Tibial artery (tissue), 4 donors: ENCODE measurements around the gene ANGPTL2.
A peak's percentile ranks its signal among the peaks of the same experiment; 100 is the strongest.

Experiments used
- DNase-seq, 2 donors: peaks; one replicate each; pipeline ENCODE4 v3.0.0-alpha.2; 2019
- H3K27ac ChIP-seq, 2 donors: fragments of 200-600 bp; sonication (generic) in 1 of 2; 1 replicate in 1 of 2; 2 replicates in 1 of 2; pipeline ENCODE4 v1.5.1; 2018 to 2019; ENCODE audit warnings: mild to moderate bottlenecking in 1 of 2
- H3K27me3 ChIP-seq, 2 donors: fragments of 200-600 bp; sonication (generic) in 1 of 2; one replicate each; pipeline versions ENCODE4 v1.5.1 to v1.6.0; 2016 to 2019
- H3K36me3 ChIP-seq, 3 donors: fragments of 200-600 bp; sonication (generic) in 2 of 3; one replicate each; pipeline ENCODE4 v1.5.1; 2016 to 2019; ENCODE audit warnings: mild to moderate bottlenecking in 2 of 3
- H3K4me1 ChIP-seq, 4 donors: fragments of 200-600 bp; sonication (generic) in 2 of 4; 1 replicate in 3 of 4; 2 replicates in 1 of 4; pipeline ENCODE4 v1.5.1; 2016 to 2019
- H3K4me3 ChIP-seq, 2 donors: fragments of 200-600 bp; sonication (generic) in 1 of 2; 1 replicate in 1 of 2; 2 replicates in 1 of 2; pipeline ENCODE4 v1.5.1; 2018 to 2019; ENCODE audit warnings: mild to moderate bottlenecking in 2 of 2
- H3K9me3 ChIP-seq, 3 donors: fragments of 200-600 bp; sonication (generic) in 1 of 3; one replicate each; pipeline ENCODE4 v1.5.1; 2016 to 2019
- intact Hi-C: fragments of 100-400 bp; cut with DNase I; formaldehyde crosslinking; loops from one replicate; pipeline ENCODE4 v1.15.0; 2023; ENCODE audit warnings: low total_unique reads
- TF ChIP-seq, protein P1 (sequence below), 2 experiments: fragments of 200-600 bp in 1 of 2; fragments of 450-650 bp in 1 of 2; IDR thresholded peaks; one replicate each; pipeline ENCODE4 v1.5.1; 2017 to 2019; ENCODE audit warnings: antibody characterized with exemption in 2 of 2, mild to moderate bottlenecking in 1 of 2, moderate library complexity in 1 of 2

ANGPTL2 gene

GRCh38 chr9:127049581-127049980 lies 72.9 kb downstream of the ANGPTL2 start:
- Histone ChIP-seq H3K27me3 (no peaks in the 10 kb centered on the region), H3K36me3 (no peaks in the 10 kb centered on the region), H3K4me1 (peaks cover 0 to 22% (median 15%) of the 10 kb centered on the region in 4 donors), H3K27ac (no peak overlapping the region), H3K4me3 (no peak overlapping the region), H3K9me3 (no peaks in the 10 kb centered on the region)
- intact Hi-C loops: no loop called here
- peak in 1 of 2 donors; percentile 43 for DNase-seq
- TF ChIP-seq, protein P1, sequence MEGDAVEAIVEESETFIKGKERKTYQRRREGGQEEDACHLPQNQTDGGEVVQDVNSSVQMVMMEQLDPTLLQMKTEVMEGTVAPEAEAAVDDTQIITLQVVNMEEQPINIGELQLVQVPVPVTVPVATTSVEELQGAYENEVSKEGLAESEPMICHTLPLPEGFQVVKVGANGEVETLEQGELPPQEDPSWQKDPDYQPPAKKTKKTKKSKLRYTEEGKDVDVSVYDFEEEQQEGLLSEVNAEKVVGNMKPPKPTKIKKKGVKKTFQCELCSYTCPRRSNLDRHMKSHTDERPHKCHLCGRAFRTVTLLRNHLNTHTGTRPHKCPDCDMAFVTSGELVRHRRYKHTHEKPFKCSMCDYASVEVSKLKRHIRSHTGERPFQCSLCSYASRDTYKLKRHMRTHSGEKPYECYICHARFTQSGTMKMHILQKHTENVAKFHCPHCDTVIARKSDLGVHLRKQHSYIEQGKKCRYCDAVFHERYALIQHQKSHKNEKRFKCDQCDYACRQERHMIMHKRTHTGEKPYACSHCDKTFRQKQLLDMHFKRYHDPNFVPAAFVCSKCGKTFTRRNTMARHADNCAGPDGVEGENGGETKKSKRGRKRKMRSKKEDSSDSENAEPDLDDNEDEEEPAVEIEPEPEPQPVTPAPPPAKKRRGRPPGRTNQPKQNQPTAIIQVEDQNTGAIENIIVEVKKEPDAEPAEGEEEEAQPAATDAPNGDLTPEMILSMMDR (IDR thresholded peaks at IDR 0.05): no peak

GRCh38 chr9:127049044-127049443 lies 73.4 kb downstream of the ANGPTL2 start:
- Histone ChIP-seq H3K36me3 (no peaks in the 10 kb centered on the region), H3K9me3 (no peaks in the 10 kb centered on the region), H3K4me1 (peaks cover 0 to 17% (median 12%) of the 10 kb centered on the region in 4 donors), H3K27ac (peak overlapping the region; percentile 21 to 47), H3K27me3 (no peaks in the 10 kb centered on the region), H3K4me3 (no peak overlapping the region)
- intact Hi-C loops: no loop called here
- TF ChIP-seq, protein P1 (IDR thresholded peaks at IDR 0.05): peak; percentile 15 to 27
- peak; percentile 63 to 71 for DNase-seq

GRCh38 chr9:127047971-127048370 lies 74.5 kb downstream of the ANGPTL2 start:
- Histone ChIP-seq H3K4me1 (peaks cover 0 to 6% (median 4%) of the 10 kb centered on the region in 4 donors), H3K27ac (peak overlapping the region in 1 of 2 donors; percentile 21), H3K36me3 (no peaks in the 10 kb centered on the region), H3K27me3 (no peaks in the 10 kb centered on the region), H3K4me3 (no peak overlapping the region), H3K9me3 (no peaks in the 10 kb centered on the region)
- peak in 1 of 2 donors; percentile 33 for DNase-seq
- TF ChIP-seq, protein P1 (IDR thresholded peaks at IDR 0.05): no peak
- intact Hi-C loops: no loop called here

DNA sequence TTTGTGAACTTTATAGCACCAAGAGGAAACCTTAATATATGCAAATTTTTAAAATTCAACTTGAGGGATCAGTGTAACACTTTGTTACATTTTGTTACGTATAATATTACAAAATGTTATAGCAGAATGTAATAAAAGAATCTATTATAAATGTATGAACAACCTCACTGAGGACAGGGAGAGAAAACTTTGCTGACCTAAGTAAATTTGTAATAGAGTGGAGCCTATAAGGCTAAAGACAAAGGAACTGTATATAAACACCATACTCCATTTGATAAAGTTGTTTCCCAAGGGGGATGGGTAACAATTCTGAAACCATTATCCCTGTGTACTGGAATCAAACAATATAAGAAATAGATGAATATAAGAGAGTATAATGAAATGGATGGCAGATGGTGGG lies 77.3 kb downstream of the ANGPTL2 start:
- H3K4me1 ChIP-seq: peaks cover 0 to 5% (median 0%) of the 10 kb centered on the region in 4 donors
- no peaks in the 10 kb centered on the region for H3K27me3 ChIP-seq
- TF ChIP-seq, protein P1 (IDR thresholded peaks at IDR 0.05): no peak
- H3K36me3 ChIP-seq: no peaks in the 10 kb centered on the region
- intact Hi-C loops: no loop called here
- no peak overlapping the region for H3K4me3 ChIP-seq
- DNase-seq: no peak
- no peak overlapping the region for H3K27ac ChIP-seq
- H3K9me3 ChIP-seq: no peaks in the 10 kb centered on the region

- Histone ChIP-seq H3K4me3 (no peak overlapping the region), H3K36me3 (no peaks in the 10 kb centered on the region), H3K27me3 (no peaks in the 10 kb centered on the region), H3K9me3 (no peaks in the 10 kb centered on the region), H3K27ac (no peak overlapping the region), H3K4me1 (peaks cover 0 to 19% (median 12%) of the 10 kb centered on the region in 4 donors)
- TF ChIP-seq, protein P1 (IDR thresholded peaks at IDR 0.05): no peak
- intact Hi-C loops: no loop called here
- no peak for DNase-seq
These were observed 82.9 kb downstream of the ANGPTL2 start for GRCh38 chr9:127039492-127039891.

DNA sequence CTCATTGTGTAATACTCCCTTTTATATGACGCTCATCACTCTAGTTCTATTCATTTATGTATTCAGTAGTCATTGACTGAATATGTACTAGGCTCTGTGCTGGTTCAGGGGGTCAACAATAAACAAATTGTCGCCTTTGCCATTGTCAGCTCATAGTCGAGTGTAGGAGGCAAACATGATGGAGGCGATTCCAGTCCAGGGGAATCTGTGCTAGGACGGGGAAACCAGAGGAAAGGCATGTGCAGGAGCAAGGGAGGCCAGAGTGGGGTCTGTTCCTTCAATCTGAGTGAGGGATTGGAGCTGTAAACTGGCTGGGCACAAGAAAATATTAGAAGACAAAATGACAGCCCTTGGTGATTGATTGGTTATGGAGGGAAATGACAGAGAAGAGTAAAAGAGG lies 83.9 kb downstream of the ANGPTL2 start:
- intact Hi-C loops: no loop called here
- TF ChIP-seq, protein P1 (IDR thresholded peaks at IDR 0.05): no peak
- H3K9me3 ChIP-seq: no peaks in the 10 kb centered on the region

More for the DNA sequence above, 83.9 kb downstream of the ANGPTL2 start:
- Histone ChIP-seq H3K27ac (no peak overlapping the region), H3K27me3 (no peaks in the 10 kb centered on the region), H3K36me3 (no peaks in the 10 kb centered on the region), H3K4me1 (peaks cover 0 to 19% (median 12%) of the 10 kb centered on the region in 4 donors), H3K4me3 (no peak overlapping the region)
- DNase-seq: peak in 1 of 2 donors; percentile 31
